Fibroblast of the conjunctiva (primary cell): ENCODE results near the gene PTPRF.

Experiments
- DNase-seq: peaks from one replicate; pipeline ENCODE4 v3.0.0-alpha.2; 2010; ENCODE audit warnings: low read depth

The PTPRF gene

GRCh38 chr1:43513471-43514173 lies 17.1 kb upstream of the PTPRF start:
- no peak for DNase-seq

GRCh38 chr1:43518935-43519686 lies 11.6 kb upstream of the PTPRF start:
- no peak for DNase-seq

GRCh38 chr1:43520100-43520778 lies 10.4 kb upstream of the PTPRF start:
- DNase-seq, result no peak

GRCh38 chr1:43521078-43521477 lies 9.6 kb upstream of the PTPRF start:
- DNase-seq, result no peak

GRCh38 chr1:43521756-43522155 lies 8.9 kb upstream of the PTPRF start:
- no peak for DNase-seq

GRCh38 chr1:43522431-43522775 lies 8.3 kb upstream of the PTPRF start:
- DNase-seq, result no peak

- DNase-seq, result no peak
Measured at GRCh38 chr1:43522776-43523480, 7.8 kb upstream of the PTPRF start.

- no peak for DNase-seq
Measured at GRCh38 chr1:43524804-43525203, 5.9 kb upstream of the PTPRF start.

GRCh38 chr1:43526002-43526401 lies 4.7 kb upstream of the PTPRF start:
- DNase-seq, result peak; percentile 21

- DNase-seq, result no peak
Measured at GRCh38 chr1:43527111-43527878, 3.4 kb upstream of the PTPRF start.

GRCh38 chr1:43529206-43529731 lies 1.4 kb upstream of the PTPRF start:
- peak; percentile 79 for DNase-seq

- DNase-seq, result no peak
Measured at GRCh38 chr1:43531107-43531905, 623 bp downstream of the PTPRF start.

- DNase-seq, result no peak
Measured at GRCh38 chr1:43531906-43532584, 1.4 kb downstream of the PTPRF start.

- DNase-seq, result no peak
Measured at GRCh38 chr1:43532716-43533115, 2.0 kb downstream of the PTPRF start.

- no peak for DNase-seq
Measured at GRCh38 chr1:43533584-43533983, 2.9 kb downstream of the PTPRF start.

GRCh38 chr1:43534256-43534655 lies 3.6 kb downstream of the PTPRF start:
- no peak for DNase-seq

GRCh38 chr1:43536196-43536863 lies 5.6 kb downstream of the PTPRF start:
- DNase-seq, result no peak

GRCh38 chr1:43536864-43537358 lies 6.2 kb downstream of the PTPRF start:
- no peak for DNase-seq

- DNase-seq, result no peak
Measured at GRCh38 chr1:43537423-43538142, 6.9 kb downstream of the PTPRF start.
